ENCODE results near the gene PCDHGA2.

PCDHGA2 gene

DNA sequence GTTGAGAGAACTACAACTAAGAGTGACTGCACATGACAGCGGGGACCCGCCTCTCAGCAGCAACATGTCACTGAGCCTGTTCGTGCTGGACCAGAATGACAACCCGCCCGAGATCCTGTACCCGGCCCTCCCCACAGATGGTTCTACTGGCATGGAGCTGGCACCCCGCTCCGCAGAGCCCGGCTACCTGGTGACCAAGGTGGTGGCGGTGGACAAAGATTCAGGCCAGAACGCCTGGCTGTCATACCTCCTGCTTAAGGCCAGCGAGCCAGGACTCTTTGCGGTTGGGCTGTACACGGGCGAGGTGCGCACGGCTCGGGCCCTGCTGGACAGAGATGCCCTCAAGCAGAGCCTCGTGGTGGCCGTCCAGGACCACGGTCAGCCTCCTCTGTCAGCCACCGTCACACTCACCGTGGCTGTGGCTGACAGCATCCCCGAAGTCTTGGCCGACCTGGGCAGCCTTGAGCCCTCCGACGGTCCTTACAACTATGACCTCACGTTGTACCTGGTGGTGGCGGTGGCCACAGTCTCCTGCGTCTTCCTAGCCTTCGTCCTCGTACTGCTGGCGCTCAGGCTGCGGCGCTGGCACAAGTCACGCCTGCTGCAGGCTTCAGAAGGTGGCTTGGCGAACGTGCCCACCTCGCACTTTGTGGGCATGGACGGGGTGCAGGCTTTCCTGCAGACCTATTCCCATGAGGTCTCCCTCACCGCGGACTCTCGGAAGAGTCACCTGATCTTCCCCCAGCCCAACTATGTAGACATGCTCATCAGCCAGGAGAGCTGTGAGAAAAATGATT lies 46.1 kb downstream of the PCDHGA2 start:
- H3K4me3 ChIP-seq (ENCODE audit: low read length): no peak overlapping the region
- DNase-seq (ENCODE audit: low read depth): no peak
- TF ChIP-seq, protein P1, sequence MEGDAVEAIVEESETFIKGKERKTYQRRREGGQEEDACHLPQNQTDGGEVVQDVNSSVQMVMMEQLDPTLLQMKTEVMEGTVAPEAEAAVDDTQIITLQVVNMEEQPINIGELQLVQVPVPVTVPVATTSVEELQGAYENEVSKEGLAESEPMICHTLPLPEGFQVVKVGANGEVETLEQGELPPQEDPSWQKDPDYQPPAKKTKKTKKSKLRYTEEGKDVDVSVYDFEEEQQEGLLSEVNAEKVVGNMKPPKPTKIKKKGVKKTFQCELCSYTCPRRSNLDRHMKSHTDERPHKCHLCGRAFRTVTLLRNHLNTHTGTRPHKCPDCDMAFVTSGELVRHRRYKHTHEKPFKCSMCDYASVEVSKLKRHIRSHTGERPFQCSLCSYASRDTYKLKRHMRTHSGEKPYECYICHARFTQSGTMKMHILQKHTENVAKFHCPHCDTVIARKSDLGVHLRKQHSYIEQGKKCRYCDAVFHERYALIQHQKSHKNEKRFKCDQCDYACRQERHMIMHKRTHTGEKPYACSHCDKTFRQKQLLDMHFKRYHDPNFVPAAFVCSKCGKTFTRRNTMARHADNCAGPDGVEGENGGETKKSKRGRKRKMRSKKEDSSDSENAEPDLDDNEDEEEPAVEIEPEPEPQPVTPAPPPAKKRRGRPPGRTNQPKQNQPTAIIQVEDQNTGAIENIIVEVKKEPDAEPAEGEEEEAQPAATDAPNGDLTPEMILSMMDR (IDR thresholded peaks at IDR 0.05; ENCODE audit: insufficient read depth, low read depth, low read length, missing control alignments): no peak

DNA sequence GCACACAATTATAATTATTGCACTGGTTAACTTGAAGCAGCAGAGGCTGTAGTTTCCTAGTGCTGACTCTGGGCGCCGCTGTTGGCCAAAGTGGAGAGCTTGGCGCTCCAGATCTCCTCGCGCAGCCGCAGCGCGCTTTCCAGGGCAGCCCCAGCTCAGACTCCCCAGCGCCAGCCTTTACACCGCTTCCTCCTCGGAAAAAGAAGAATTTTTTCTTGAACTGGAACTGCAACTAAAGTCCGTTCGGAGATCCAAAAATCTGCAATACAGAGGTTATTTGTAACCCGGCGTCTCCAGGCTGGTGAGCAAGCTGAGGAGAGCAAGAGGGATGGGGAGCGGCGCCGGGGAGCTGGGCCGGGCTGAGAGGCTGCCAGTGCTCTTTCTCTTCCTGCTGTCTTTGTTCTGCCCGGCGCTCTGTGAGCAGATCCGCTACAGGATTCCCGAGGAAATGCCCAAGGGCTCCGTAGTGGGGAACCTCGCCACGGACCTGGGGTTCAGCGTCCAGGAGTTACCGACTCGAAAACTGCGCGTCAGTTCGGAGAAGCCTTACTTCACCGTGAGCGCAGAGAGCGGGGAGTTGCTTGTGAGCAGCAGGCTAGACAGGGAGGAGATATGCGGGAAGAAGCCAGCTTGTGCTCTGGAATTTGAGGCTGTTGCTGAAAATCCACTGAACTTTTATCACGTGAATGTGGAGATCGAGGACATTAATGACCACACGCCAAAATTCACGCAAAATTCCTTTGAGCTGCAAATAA lies 49.2 kb downstream of the PCDHGA2 start, which contains the start of gene PCDHGB4:
Gene PCDHGB4 (plus strand): TSS at position 142 of the 755 bp plus-strand sequence. CDS start 187 bp downstream, at position 329.
- DNase-seq (ENCODE audit: low read depth): peak; percentile 48
- H3K4me3 ChIP-seq (ENCODE audit: low read length): peak within 1 kb of the TSS; percentile 35
- TF ChIP-seq, protein P1 (IDR thresholded peaks at IDR 0.05; ENCODE audit: insufficient read depth, low read depth, low read length, missing control alignments): peak; percentile 59

DNA sequence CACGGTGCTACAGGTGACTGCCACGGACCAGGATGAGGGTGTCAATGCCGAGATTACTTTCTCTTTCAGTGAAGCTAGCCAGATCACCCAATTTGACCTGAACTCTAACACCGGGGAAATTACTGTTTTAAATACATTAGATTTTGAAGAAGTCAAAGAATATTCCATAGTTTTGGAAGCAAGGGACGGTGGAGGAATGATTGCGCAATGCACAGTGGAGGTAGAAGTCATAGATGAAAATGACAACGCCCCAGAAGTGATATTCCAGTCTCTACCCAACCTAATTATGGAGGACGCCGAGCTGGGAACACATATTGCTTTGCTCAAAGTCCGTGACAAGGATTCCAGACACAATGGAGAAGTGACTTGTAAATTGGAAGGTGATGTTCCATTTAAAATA lies 50.1 kb downstream of the PCDHGA2 start:
- TF ChIP-seq, protein P1 (IDR thresholded peaks at IDR 0.05; ENCODE audit: insufficient read depth, low read depth, low read length, missing control alignments): no peak
- DNase-seq (ENCODE audit: low read depth): no peak
- no peak overlapping the region for H3K4me3 ChIP-seq (ENCODE audit: low read length)

DNA sequence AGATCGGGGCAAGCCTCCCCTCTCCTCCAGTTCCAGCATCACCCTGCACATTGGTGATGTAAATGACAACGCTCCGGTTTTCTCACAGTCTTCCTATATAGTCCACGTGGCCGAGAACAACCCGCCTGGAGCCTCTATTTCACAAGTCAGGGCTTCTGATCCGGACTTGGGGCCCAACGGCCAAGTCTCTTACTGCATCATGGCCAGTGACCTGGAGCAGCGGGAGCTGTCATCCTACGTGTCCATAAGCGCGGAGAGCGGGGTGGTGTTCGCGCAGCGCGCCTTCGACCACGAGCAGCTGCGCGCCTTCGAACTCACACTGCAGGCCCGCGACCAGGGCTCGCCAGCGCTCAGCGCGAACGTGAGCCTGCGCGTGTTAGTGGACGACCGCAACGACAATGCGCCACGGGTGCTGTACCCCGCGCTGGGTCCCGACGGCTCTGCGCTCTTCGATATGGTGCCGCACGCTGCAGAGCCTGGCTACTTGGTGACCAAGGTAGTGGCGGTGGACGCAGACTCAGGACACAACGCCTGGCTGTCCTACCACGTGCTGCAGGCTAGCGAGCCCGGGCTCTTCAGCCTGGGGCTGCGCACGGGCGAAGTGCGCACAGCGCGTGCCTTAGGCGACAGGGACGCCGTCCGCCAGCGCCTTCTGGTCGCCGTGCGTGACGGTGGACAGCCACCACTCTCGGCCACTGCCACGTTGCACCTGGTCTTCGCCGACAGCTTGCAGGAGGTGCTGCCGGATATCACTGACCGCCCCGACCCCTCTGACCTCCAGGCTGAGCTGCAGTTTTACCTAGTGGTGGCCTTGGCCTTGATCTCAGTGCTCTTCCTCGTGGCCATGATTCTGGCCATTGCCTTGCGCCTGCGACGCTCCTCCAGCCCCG lies 50.8 kb downstream of the PCDHGA2 start:
- no peak overlapping the region for H3K4me3 ChIP-seq (ENCODE audit: low read length)
- TF ChIP-seq, protein P1 (IDR thresholded peaks at IDR 0.05; ENCODE audit: insufficient read depth, low read depth, low read length, missing control alignments): no peak

DNA sequence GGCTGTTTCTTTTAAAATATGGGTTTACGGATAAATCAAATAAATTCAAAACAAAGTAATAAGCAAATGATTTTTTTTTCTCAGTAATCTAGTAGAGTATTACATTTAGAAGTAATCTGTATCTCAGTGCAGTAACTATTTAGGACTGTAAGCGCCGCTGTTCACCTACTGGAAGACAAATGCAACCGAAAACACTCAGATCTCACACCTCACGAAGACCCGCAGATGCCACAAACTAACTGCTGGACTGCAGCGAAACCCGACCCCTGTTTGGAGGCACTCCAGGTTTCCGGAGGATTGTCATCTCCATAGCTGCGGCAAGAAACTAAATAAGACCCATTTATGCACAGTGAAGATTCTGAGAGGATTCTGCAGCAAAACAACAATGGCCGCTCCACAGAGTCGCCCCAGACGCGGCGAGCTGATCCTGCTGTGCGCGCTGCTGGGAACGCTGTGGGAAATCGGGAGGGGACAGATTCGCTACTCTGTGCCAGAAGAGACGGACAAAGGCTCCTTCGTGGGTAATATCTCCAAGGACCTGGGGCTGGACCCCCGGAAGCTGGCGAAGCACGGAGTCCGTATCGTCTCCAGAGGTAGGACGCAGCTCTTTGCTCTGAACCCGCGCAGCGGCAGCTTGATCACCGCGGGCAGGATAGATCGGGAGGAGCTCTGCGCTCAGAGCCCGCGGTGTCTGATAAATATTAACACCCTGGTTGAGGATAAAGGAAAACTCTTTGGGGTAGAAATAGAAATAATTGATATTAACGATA lies 54.1 kb downstream of the PCDHGA2 start, which contains the start of gene PCDHGA8:
Gene PCDHGA8 (plus strand): TSS at position 205 of the 770 bp plus-strand sequence. CDS start 181 bp downstream, at position 386.
- no peak for DNase-seq (ENCODE audit: low read depth)
- TF ChIP-seq, protein P1 (IDR thresholded peaks at IDR 0.05; ENCODE audit: insufficient read depth, low read depth, low read length, missing control alignments): no peak

More for the DNA sequence above, 50.8 kb downstream of the PCDHGA2 start:
- DNase-seq (ENCODE audit: low read depth): no peak

More for the DNA sequence above, 54.1 kb downstream of the PCDHGA2 start, which contains the start of gene PCDHGA8:
- H3K4me3 ChIP-seq (ENCODE audit: low read length): no peak within 1 kb of the TSS
